Measurements from ENCODE around the gene HID1. TPM values are rescaled to one million over a fixed set of nuclear protein-coding genes. Genes with fewer than 3 reads are reported as not detected.

Gene HID1
- total RNA-seq, 4 donors from 2014 or later, result 4.6 to 21.9 (median 10.8) TPM

DNA sequence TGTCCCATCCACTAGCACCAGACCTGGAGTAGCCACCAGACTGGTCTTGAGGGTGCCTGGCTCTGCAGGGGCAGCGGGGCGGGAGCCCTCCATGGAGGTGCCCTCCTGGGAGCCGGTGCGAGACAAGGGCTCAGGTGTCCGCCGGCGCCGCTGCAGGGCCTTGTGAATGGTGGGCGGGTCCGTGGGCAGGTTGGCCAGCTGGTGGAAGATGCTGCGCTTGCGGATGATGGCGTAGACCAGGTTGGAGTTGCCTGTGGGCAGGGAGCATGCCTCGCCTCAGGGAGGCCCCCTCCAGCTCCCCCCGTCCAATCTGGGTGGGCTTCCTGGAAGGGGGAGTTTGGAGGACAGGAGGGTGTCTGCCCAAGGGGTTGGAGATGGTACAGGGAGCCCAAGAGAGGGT lies 18.4 kb downstream of the HID1 start:
- ATAC-seq, result no peak
- TF ChIP-seq POLR2A (IDR thresholded peaks at IDR 0.05), result no peak
- TF ChIP-seq, protein P1, sequence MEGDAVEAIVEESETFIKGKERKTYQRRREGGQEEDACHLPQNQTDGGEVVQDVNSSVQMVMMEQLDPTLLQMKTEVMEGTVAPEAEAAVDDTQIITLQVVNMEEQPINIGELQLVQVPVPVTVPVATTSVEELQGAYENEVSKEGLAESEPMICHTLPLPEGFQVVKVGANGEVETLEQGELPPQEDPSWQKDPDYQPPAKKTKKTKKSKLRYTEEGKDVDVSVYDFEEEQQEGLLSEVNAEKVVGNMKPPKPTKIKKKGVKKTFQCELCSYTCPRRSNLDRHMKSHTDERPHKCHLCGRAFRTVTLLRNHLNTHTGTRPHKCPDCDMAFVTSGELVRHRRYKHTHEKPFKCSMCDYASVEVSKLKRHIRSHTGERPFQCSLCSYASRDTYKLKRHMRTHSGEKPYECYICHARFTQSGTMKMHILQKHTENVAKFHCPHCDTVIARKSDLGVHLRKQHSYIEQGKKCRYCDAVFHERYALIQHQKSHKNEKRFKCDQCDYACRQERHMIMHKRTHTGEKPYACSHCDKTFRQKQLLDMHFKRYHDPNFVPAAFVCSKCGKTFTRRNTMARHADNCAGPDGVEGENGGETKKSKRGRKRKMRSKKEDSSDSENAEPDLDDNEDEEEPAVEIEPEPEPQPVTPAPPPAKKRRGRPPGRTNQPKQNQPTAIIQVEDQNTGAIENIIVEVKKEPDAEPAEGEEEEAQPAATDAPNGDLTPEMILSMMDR (IDR thresholded peaks at IDR 0.05), result no peak
- TF ChIP-seq EP300 (IDR thresholded peaks at IDR 0.05), result no peak
- no peak for TF ChIP-seq POLR2AphosphoS5 (IDR thresholded peaks at IDR 0.05)
- peaks cover 0 to 14% of the 10 kb centered on the region in 2 donors for H3K36me3 ChIP-seq
- no CpG with 5 or more reads among the region's 15 CpGs for WGBS, 2 donors (ENCODE audit: low coverage in 1 of 2)
- H3K27me3 ChIP-seq, result peaks cover 45% of the 10 kb centered on the region
- no peaks in the 10 kb centered on the region for H3K9me3 ChIP-seq
- no peak overlapping the region for H3K4me3 ChIP-seq
- H3K4me1 ChIP-seq, result peaks cover 0 to 5% (median 0%) of the 10 kb centered on the region in 3 donors
- H3K27ac ChIP-seq, result no peak overlapping the region

DNA sequence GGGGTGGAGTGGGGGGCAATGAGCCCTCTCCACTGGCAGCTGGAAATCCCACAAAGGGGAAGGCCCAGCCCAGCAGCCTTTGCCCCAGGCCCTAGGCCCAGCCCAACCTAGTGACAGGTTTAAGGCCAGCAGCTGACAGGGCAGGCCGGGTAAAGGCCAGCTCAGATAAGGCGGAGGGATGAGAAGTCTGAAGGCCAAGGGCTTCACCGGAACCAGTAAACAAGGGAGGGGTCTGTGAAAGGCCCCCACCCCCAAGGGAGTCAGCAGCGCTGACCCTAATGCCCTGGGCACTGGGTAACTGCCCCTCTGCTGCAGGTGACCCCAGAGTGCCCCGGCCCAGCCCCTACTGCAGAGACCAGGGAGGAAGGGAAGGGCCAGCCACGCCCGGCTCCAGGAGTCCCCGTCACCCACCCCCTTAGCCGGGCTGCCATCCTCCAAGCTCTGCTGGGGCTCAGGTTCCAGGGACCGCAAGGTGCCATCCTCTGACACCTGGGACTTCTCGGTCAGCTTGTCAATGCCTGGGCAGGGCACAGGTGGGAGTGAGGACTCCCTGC lies 19.3 kb downstream of the HID1 start:
- peaks cover 48% of the 10 kb centered on the region for H3K27me3 ChIP-seq
- no peak for ATAC-seq
- H3K36me3 ChIP-seq, result peaks cover 0 to 14% of the 10 kb centered on the region in 2 donors
- TF ChIP-seq POLR2A (IDR thresholded peaks at IDR 0.05) (no peak), POLR2AphosphoS5 (IDR thresholded peaks at IDR 0.05) (no peak), EP300 (IDR thresholded peaks at IDR 0.05) (no peak)
- TF ChIP-seq, protein P1 (IDR thresholded peaks at IDR 0.05), result no peak
- no peaks in the 10 kb centered on the region for H3K9me3 ChIP-seq
- peaks cover 0 to 4% (median 0%) of the 10 kb centered on the region in 3 donors for H3K4me1 ChIP-seq
- no peak overlapping the region for H3K27ac ChIP-seq
- no peak overlapping the region for H3K4me3 ChIP-seq
- WGBS, 2 donors (ENCODE audit: low coverage in 1 of 2), result 80 to 88% methylated on average over 1 to 6 of the region's 11 CpGs

DNA sequence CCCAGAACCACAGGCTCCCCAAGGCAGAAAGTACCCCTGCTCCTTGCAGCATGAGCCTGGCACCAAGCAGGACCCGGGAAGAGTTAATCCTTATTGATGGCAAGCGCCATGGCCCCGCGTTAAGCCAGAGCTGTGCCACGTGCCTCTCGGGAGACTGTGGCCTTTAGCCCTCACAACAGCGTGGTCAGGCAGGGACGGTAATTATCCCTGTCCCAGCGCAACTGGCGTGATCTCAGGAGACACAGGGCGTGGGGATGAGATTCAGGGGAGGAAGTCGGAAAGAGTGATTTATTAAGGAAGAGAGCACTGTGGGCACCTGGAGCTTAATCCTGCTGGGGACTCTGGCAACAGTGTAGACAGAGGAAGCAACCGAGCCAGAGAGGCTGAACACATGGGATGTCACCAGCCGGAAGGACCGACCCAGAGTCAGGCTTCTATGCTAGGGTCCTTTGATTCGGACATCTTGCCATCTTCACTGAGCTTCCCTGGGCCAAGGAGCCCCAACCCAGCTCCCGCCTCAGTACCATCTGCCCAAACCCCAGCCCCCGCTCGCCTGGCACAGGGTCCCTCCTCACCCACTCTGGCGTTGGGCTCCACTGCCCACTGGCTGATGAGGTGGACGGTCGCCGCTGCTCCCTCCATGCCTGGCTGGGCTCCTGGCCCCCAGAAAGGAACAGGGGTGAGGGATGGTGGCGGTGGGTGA lies 20.0 kb downstream of the HID1 start:
- no peak overlapping the region for H3K4me3 ChIP-seq
- H3K27me3 ChIP-seq, result peaks cover 51% of the 10 kb centered on the region
- no peak overlapping the region for H3K27ac ChIP-seq
- TF ChIP-seq EP300 (IDR thresholded peaks at IDR 0.05), result no peak
- TF ChIP-seq, protein P1 (IDR thresholded peaks at IDR 0.05), result no peak
- no peak for TF ChIP-seq POLR2A (IDR thresholded peaks at IDR 0.05)
- TF ChIP-seq POLR2AphosphoS5 (IDR thresholded peaks at IDR 0.05), result no peak
- WGBS, 2 donors (ENCODE audit: low coverage in 1 of 2), result 95% methylated on average over 4 of the region's 24 CpGs; no CpG with 5 or more reads in 1 of the 2 donors
- no peaks in the 10 kb centered on the region for H3K9me3 ChIP-seq
- peaks cover 0 to 14% of the 10 kb centered on the region in 2 donors for H3K36me3 ChIP-seq
- no peak for ATAC-seq
- no peaks in the 10 kb centered on the region for H3K4me1 ChIP-seq

DNA sequence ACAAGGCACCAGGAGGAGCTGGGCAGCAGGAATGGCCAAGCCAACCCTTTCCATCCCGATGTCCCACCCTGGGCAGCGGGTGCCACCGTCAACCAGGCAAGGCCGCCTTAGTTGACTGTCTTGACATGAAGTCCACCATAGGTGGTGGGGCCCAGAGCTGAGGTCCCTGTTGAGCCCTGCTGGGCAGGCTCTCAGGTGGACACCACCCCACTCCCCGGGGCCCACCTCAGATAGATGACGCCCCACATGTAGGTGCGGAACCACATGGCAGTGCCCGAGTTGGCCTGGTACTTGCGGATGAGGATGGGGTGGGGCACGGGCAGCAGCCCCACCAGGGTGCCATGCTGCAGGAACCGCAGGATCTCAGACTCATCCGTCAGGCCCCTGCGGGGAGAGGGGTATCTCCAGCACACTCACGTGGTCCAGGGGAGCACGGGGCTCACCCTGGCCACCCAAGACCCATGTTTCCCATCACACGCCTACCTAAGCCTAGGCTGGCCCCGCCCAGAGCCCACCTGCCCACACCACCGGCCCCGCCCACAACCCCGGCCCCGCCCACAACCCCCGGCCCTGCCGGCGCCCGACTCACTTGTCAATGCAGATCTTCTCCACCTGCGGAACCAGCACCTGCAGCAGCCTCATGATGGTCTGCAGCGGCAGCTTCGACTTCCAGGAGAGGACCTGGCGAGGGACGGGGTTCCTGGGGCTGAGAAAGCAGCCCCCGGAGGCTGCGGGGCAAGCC lies 20.7 kb downstream of the HID1 start:
- peaks cover 0 to 14% of the 10 kb centered on the region in 2 donors for H3K36me3 ChIP-seq
- no peak for TF ChIP-seq EP300 (IDR thresholded peaks at IDR 0.05)
- TF ChIP-seq POLR2AphosphoS5 (IDR thresholded peaks at IDR 0.05), result no peak
- TF ChIP-seq, protein P1 (IDR thresholded peaks at IDR 0.05), result no peak
- TF ChIP-seq POLR2A (IDR thresholded peaks at IDR 0.05), result no peak
- H3K27me3 ChIP-seq, result peaks cover 58% of the 10 kb centered on the region
- H3K27ac ChIP-seq, result no peak overlapping the region
- H3K9me3 ChIP-seq, result no peaks in the 10 kb centered on the region
- WGBS, 2 donors (ENCODE audit: low coverage in 1 of 2), result no CpG with 5 or more reads among the region's 32 CpGs
- no peak overlapping the region for H3K4me3 ChIP-seq
- no peaks in the 10 kb centered on the region for H3K4me1 ChIP-seq
- no peak for ATAC-seq
